Esophagus muscularis mucosa (tissue), 4 donors: ENCODE measurements around the gene C16orf46. TPM values are rescaled to one million over a fixed set of nuclear protein-coding genes. Genes with fewer than 3 reads are reported as not detected.

ENCODE experiments used
- DNase-seq: peaks from one replicate; pipeline ENCODE4 v3.0.0-alpha.2; 2017; ENCODE audit errors: extremely low spot score
- H3K27ac ChIP-seq, 4 donors: fragments of 200-600 bp; sonication (generic); replicated peaks in 1 of 4; 1 replicate in 3 of 4; 2 replicates in 1 of 4; pipeline ENCODE4 v1.5.1; 2016 to 2019; ENCODE audit warnings: mild to moderate bottlenecking in 1 of 4
- H3K27me3 ChIP-seq, 4 donors: fragments of 200-600 bp; sonication (generic); one replicate each; pipeline versions ENCODE4 v1.5.1 to v1.6.0; 2016 to 2019
- H3K36me3 ChIP-seq, 4 donors: fragments of 200-600 bp; sonication (generic); one replicate each; pipeline ENCODE4 v1.5.1; 2016 to 2019
- H3K4me1 ChIP-seq, 4 donors: fragments of 200-600 bp; sonication (generic); one replicate each; pipeline ENCODE4 v1.5.1; 2016 to 2019
- H3K4me3 ChIP-seq, 4 donors: fragments of 200-600 bp; sonication (generic); 1 replicate in 2 of 4; 2 replicates in 2 of 4; pipeline ENCODE4 v1.5.1; 2016 to 2019; ENCODE audit warnings: mild to moderate bottlenecking in 4 of 4, moderate library complexity in 1 of 4
- H3K9me3 ChIP-seq, 4 donors: fragments of 200-600 bp; sonication (generic); 1 replicate in 3 of 4; 2 replicates in 1 of 4; pipeline ENCODE4 v1.5.1; 2016 to 2019
- EP300 ChIP-seq: sonication (generic); formaldehyde crosslinking; IDR thresholded peaks from one replicate; pipeline ENCODE4 v1.6.1; 2017; ENCODE audit warnings: antibody characterized with exemption
- POLR2A ChIP-seq: fragments of 450-650 bp; IDR thresholded peaks from one replicate; pipeline ENCODE4 v1.6.1; 2017; ENCODE audit warnings: antibody characterized with exemption, moderate library complexity, mild to moderate bottlenecking, low read depth
- POLR2AphosphoS5 ChIP-seq, 2 donors: sonication (generic); formaldehyde crosslinking; IDR thresholded peaks; one replicate each; pipeline ENCODE4 v1.6.1; 2017; ENCODE audit warnings: antibody characterized with exemption in 2 of 2
- WGBS: methylation state at CpG from one replicate; pipeline ENCODE4 v1.1.5; 2018; 5-methylcytosine and 5-hydroxymethylcytosine counted together
- intact Hi-C: fragments of 100-400 bp; cut with DNase I; formaldehyde crosslinking; loops from one replicate; pipeline ENCODE4 v1.15.1; 2023
- total RNA-seq, 4 donors: library from RNA; depleted of rRNA; stranded (reverse); fragments of >200 nt; gene quantifications; one replicate each; pipeline versions ENCODE4 v1.1.0 to v1.2.1, GENCODE V29; 2016
- TF ChIP-seq, protein P1 (sequence below), 3 experiments: fragments of 200-600 bp in 2 of 3; fragments of 450-650 bp in 1 of 3; sonication (generic) in 2 of 3; IDR thresholded peaks; one replicate each; pipeline ENCODE4 v1.5.1; 2017 to 2019; ENCODE audit warnings: antibody characterized with exemption in 3 of 3, mild to moderate bottlenecking in 2 of 3, moderate library complexity in 1 of 3

The C16orf46 gene
- 1 to 10 TPM in 2 of 4 donors, not detected in 2; 1.6 to 2.7 TPM for total RNA-seq

DNA sequence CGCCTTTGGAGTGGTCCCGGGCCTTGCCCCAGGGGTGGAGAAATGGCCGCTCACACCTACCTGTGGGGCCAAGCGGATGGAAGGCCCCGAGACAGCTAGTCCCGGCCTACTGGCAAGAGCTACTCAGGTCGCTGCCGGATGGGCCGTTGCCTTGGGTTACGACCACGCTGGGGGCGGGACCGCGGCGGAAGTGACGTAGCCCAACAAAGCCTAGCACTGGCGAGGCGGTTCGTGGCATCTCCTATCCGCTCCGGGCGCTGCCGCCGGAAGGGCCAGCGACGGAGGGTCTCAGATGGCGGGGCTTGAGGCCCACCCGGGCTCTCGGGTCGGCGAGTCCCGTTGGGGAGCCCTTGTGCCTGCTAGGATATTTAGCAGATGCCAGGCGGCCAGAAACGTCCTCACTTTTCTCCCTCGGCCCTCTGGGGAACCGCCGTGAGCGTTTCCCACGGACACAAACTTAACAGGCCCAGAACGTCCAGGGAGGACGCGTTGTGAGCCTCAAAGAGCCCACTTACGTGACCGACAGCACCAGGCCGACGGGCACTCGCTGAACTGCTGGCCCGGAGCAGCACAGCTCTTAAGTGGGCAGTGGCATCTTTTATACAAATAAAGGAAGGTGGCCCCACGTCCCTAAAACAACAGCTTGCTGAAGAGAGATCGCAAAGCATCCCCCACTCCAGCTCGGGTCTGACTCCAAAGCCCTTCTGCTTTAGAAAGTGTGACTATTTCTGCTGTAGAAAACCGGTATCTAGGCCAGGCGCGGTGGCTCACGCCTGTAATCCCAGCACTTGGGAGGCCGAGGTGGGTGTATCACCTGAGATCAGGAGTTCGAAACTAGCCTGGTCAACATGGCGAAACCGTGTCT is at the start of gene C16orf46:
Gene C16orf46 (minus strand): TSS at position 163 of the 865 bp plus-strand sequence. CDS start 13,283 bp downstream, outside the sequence.
- Histone ChIP-seq H3K4me1 (peaks cover 6 to 13% (median 11%) of the 10 kb centered on the region in 4 donors), H3K27me3 (no peaks in the 10 kb centered on the region), H3K9me3 (no peaks in the 10 kb centered on the region), H3K4me3 (peak within 1 kb of the TSS; percentile 63 to 81 (median 73)), H3K36me3 (no peaks in the 10 kb centered on the region), H3K27ac (peak within 1 kb of the TSS; percentile 89 to 99 (median 94))
- 35% methylated on average over 18 of the region's 59 CpGs for WGBS
- intact Hi-C loops: loop anchor here (1.0 to 10.0 kb wide), 2 partner anchors 42 to 73 kb away; partner anchors contain the start of genes ATMIN, CENPN and CMC2
- DNase-seq: peak; percentile 100
- TF ChIP-seq EP300: no peak
- TF ChIP-seq, protein P1, sequence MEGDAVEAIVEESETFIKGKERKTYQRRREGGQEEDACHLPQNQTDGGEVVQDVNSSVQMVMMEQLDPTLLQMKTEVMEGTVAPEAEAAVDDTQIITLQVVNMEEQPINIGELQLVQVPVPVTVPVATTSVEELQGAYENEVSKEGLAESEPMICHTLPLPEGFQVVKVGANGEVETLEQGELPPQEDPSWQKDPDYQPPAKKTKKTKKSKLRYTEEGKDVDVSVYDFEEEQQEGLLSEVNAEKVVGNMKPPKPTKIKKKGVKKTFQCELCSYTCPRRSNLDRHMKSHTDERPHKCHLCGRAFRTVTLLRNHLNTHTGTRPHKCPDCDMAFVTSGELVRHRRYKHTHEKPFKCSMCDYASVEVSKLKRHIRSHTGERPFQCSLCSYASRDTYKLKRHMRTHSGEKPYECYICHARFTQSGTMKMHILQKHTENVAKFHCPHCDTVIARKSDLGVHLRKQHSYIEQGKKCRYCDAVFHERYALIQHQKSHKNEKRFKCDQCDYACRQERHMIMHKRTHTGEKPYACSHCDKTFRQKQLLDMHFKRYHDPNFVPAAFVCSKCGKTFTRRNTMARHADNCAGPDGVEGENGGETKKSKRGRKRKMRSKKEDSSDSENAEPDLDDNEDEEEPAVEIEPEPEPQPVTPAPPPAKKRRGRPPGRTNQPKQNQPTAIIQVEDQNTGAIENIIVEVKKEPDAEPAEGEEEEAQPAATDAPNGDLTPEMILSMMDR (IDR thresholded peaks at IDR 0.05): peak in 1 of 3 experiments; percentile 4
- TF ChIP-seq POLR2A: peak; percentile 71
- TF ChIP-seq POLR2AphosphoS5 (IDR thresholded peaks at IDR 0.05): peak; percentile 93 to 97

- H3K36me3 ChIP-seq: peaks cover 0 to 8% (median 0%) of the 10 kb centered on the region in 4 donors
- no peaks in the 10 kb centered on the region for H3K9me3 ChIP-seq
- H3K27me3 ChIP-seq: peaks cover 0 to 5% (median 0%) of the 10 kb centered on the region in 4 donors
- TF ChIP-seq POLR2AphosphoS5 (IDR thresholded peaks at IDR 0.05) (no peak), EP300 (no peak), POLR2A (no peak)
- TF ChIP-seq, protein P1 (IDR thresholded peaks at IDR 0.05): no peak
- no peak for DNase-seq
- 84% methylated on average over 17 of the region's 17 CpGs for WGBS
- H3K4me3 ChIP-seq: no peak overlapping the region
- no peak overlapping the region for H3K27ac ChIP-seq
- intact Hi-C loops: no loop called here
- no peaks in the 10 kb centered on the region for H3K4me1 ChIP-seq
These were observed 46.2 kb upstream of the C16orf46 start for GRCh38 chr16:81123092-81123852.

GRCh38 chr16:81121474-81121990 is 44.5 kb upstream of the C16orf46 start:
- intact Hi-C loops: no loop called here
- no peak for DNase-seq
- Histone ChIP-seq H3K36me3 (no peaks in the 10 kb centered on the region), H3K27me3 (peaks cover 0 to 10% (median 0%) of the 10 kb centered on the region in 4 donors), H3K4me1 (no peaks in the 10 kb centered on the region), H3K27ac (no peak overlapping the region), H3K4me3 (no peak overlapping the region), H3K9me3 (no peaks in the 10 kb centered on the region)
- 96% methylated on average over 16 of the region's 16 CpGs for WGBS
- TF ChIP-seq EP300 (no peak), POLR2AphosphoS5 (IDR thresholded peaks at IDR 0.05) (no peak), POLR2A (no peak)
- TF ChIP-seq, protein P1 (IDR thresholded peaks at IDR 0.05): no peak

GRCh38 chr16:81117436-81117835 is 40.4 kb upstream of the C16orf46 start:
- 55% methylated on average over 3 of the region's 11 CpGs for WGBS
- DNase-seq: no peak
- TF ChIP-seq POLR2AphosphoS5 (IDR thresholded peaks at IDR 0.05) (no peak), EP300 (no peak), POLR2A (no peak)
- TF ChIP-seq, protein P1 (IDR thresholded peaks at IDR 0.05): no peak
- H3K4me1 ChIP-seq: no peaks in the 10 kb centered on the region
- no peaks in the 10 kb centered on the region for H3K9me3 ChIP-seq
- no peak overlapping the region for H3K4me3 ChIP-seq
- H3K36me3 ChIP-seq: no peaks in the 10 kb centered on the region
- H3K27me3 ChIP-seq: peaks cover 0 to 13% (median 0%) of the 10 kb centered on the region in 4 donors
- intact Hi-C loops: no loop called here
- no peak overlapping the region for H3K27ac ChIP-seq
